Epithelial cell of esophagus (primary cell): ENCODE measurements around the gene OR2K2.

Experiments
- DNase-seq: peaks from one replicate; pipeline ENCODE4 v3.0.0; 2010; ENCODE audit warnings: low read depth
- H3K4me3 ChIP-seq: 2 replicates; pipeline ENCODE4 v1.5.1; 2011; ENCODE audit warnings: mild to moderate bottlenecking, low read length, control low read depth
- CTCF ChIP-seq: IDR thresholded peaks from 2 replicates; pipeline ENCODE4 v1.5.1; 2011; ENCODE audit warnings: low read depth, mild to moderate bottlenecking, low read length, control low read depth, inconsistent platforms; ENCODE audit not compliant: insufficient read depth; ENCODE audit errors: missing control alignments

OR2K2 gene

GRCh38 chr9:111330124-111330523, at the start of gene OR2K2:
OR2K2 (minus strand) TSS chr9:111330224; CDS start chr9:111328433, 1,791 bp downstream.
- no peak for TF ChIP-seq CTCF
- DNase-seq = no peak
- no peak within 1 kb of the TSS for H3K4me3 ChIP-seq

DNA sequence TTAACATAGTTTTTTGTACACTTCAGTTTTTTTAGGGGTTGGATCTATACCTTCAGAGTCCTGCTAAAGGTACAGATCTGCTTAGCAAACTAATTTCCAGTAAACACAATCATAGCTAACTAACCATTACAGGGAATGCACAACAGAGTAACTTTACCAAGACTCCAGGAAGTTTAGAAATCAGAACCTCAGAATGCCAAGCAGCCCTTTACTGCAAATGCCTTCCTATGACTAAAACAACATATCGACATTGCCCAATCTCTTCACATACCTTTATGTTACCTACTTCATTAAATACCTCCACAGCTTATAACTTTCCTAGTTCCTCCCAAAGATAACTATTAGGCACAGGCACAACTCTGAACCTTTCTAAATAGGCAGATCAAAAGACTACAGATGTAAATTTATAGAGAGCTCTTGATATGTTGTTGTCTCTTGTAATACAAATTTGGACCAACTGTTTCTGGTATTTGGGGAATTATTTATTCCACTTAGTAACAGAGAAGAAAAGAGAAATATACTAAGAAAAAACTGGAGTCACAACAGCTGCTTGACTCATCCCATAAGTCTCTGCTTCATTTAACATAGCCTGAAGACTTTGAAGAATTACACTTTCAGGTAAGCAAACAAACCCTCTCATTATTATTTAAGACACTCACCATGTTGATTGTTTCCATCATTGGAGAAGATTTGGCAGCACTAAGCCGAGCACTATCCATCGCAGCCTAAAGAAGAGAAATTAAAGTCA, 46.0 kb upstream of the OR2K2 start:
- H3K4me3 ChIP-seq = no peak overlapping the region
- DNase-seq = peak; percentile 84
- no peak for TF ChIP-seq CTCF

DNA sequence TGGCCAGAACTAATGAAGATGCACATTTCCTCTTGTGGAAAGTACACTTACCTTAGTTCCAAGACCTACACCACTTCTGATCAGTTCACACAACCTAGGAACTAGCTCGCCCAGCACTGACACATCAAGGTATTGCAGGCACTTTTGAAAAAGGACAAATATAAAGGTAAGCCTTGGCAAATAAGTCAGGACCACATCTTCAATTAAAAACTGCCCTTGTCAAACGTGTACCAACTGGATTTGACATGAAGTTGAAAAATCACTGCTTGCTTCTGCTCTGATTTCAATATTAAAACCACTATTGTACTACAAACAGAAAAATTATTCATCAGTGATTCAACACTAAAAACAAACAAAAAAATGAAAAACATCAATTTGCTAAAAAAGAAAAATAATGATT, 45.0 kb upstream of the OR2K2 start:
- peak; percentile 61 for DNase-seq
- TF ChIP-seq CTCF = no peak
- H3K4me3 ChIP-seq = no peak overlapping the region

GRCh38 chr9:111372297-111372696, 42.3 kb upstream of the OR2K2 start:
- DNase-seq = no peak
- H3K4me3 ChIP-seq = no peak overlapping the region
- TF ChIP-seq CTCF = no peak

- no peak for DNase-seq
- TF ChIP-seq CTCF = no peak
- no peak overlapping the region for H3K4me3 ChIP-seq
Observed at GRCh38 chr9:111366978-111367377, 37.0 kb upstream of the OR2K2 start.

DNA sequence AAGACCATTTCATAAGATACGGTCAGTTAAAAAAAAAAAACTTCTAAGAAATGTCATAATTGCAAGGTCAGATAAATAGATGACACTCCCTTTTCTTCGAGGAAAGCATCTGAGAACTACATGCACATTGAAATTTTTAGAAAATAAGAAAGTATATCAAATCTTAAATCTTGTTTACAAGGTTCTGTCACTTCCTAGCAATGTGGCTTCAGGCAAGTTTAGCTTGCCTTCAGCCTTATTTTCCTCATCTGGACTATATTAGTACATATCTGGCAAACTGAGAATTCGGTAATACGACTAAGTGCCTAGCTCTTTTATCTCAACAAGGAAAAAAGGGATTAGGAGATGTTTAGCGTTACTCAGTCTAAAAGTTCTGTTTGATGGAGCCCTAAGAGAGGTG, 32.5 kb upstream of the OR2K2 start:
- no peak for DNase-seq
- no peak overlapping the region for H3K4me3 ChIP-seq
- no peak for TF ChIP-seq CTCF

DNA sequence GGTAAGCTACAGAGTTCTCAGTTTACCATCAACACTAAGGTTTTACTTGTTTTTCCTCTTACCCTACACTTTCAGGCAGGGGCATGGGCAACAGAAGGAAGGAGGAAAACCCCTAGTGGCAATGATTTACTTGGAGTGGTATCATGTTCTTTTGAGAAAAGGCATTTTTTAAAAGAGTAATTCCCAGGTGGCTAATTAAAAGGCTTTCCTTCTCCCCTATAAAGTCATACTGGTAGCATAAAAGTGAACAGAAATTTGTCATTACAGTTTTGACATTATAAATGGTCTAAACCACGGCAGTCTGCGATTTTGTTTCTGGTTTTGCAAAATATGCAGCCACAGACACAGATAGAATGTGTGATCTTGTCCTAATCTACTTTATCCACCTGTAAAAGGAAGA, 30.9 kb upstream of the OR2K2 start:
- DNase-seq = no peak
- TF ChIP-seq CTCF = no peak
- H3K4me3 ChIP-seq = no peak overlapping the region
